ENCODE measurements around the gene UBE2Q2.

- TF ChIP-seq FOXP2 (optimal IDR thresholded peaks at IDR 0.05; ENCODE audit: borderline replicate concordance, extremely low read depth, extremely low read length, insufficient read depth) (no peak), TAF1 (IDR thresholded peaks at IDR 0.05; ENCODE audit: borderline replicate concordance, insufficient read depth, low read length) (no peak)
Observed at GRCh38 chr15:75835990-75836958, 7.0 kb upstream of the UBE2Q2 start.
